ENCODE results near the gene ALPK3. TPM values are rescaled to one million over a fixed set of nuclear protein-coding genes. Genes with fewer than 3 reads are reported as not detected.
"Not testable (repeated sequence)": the region's sequence is repeated elsewhere in the genome, so short reads cannot be mapped to it uniquely, and the experiment has no call there.

ALPK3 gene
- total RNA-seq, 1 donor from 2014 or later = 5.5 TPM

- ATAC-seq = not testable (repeated sequence)
Observed at GRCh38 chr15:84877701-84878100, 60.5 kb downstream of the ALPK3 start.

GRCh38 chr15:84878504-84878903 is 61.3 kb downstream of the ALPK3 start:
- peak; percentile 78 for ATAC-seq

GRCh38 chr15:84879088-84879780 is 62.1 kb downstream of the ALPK3 start:
- no peak for ATAC-seq

GRCh38 chr15:84880007-84880406 is 62.9 kb downstream of the ALPK3 start:
- ATAC-seq = no peak

GRCh38 chr15:84880822-84881519 is 63.8 kb downstream of the ALPK3 start:
- no peak for ATAC-seq

GRCh38 chr15:84881520-84881830 is 64.3 kb downstream of the ALPK3 start:
- ATAC-seq = peak; percentile 56

- ATAC-seq = no peak
Observed at GRCh38 chr15:84883466-84883865, 66.3 kb downstream of the ALPK3 start.

- no peak for ATAC-seq
Observed at GRCh38 chr15:84883916-84884781, 67.0 kb downstream of the ALPK3 start, which contains the start of gene SLC28A1. Gene SLC28A1, plus strand, starts transcription at chr15:84884662. Its CDS starts 3,099 bp downstream, at chr15:84887761.

GRCh38 chr15:84885801-84886200 is 68.6 kb downstream of the ALPK3 start:
- ATAC-seq = no peak

- ATAC-seq = no peak
Observed at GRCh38 chr15:84886211-84886983, 69.2 kb downstream of the ALPK3 start.

- no peak for ATAC-seq
Observed at GRCh38 chr15:84886984-84887299, 69.8 kb downstream of the ALPK3 start.

GRCh38 chr15:84887938-84888337 is 70.8 kb downstream of the ALPK3 start:
- ATAC-seq = no peak

GRCh38 chr15:84888639-84889038 is 71.5 kb downstream of the ALPK3 start:
- no peak for ATAC-seq

GRCh38 chr15:84889313-84889990 is 72.3 kb downstream of the ALPK3 start:
- ATAC-seq = no peak

- no peak for ATAC-seq
Observed at GRCh38 chr15:84889991-84890669, 73.0 kb downstream of the ALPK3 start.

GRCh38 chr15:84890670-84891162 is 73.6 kb downstream of the ALPK3 start:
- ATAC-seq = no peak

- ATAC-seq = no peak
Observed at GRCh38 chr15:84891339-84891738, 74.2 kb downstream of the ALPK3 start.

- no peak for ATAC-seq
Observed at GRCh38 chr15:84892786-84893307, 75.7 kb downstream of the ALPK3 start.

GRCh38 chr15:84893607-84894006 is 76.5 kb downstream of the ALPK3 start:
- no peak for ATAC-seq

GRCh38 chr15:84894736-84895425 is 77.7 kb downstream of the ALPK3 start:
- peak; percentile 82 for ATAC-seq

Measured in esophagus mucosa (tissue), 1 donor.